Gastroesophageal sphincter (tissue), 4 donors: ENCODE results near the gene NCF2. TPM values are rescaled to one million over a fixed set of nuclear protein-coding genes. Genes with fewer than 3 reads are reported as not detected.

Experiments
- ATAC-seq: fragments of 150-250 bp; one replicate; pipeline ENCODE4 v1.9.1; 2016; ENCODE audit warnings: mild to moderate bottlenecking, moderate library complexity
- H3K27ac ChIP-seq, 4 donors: fragments of 200-600 bp; sonication (generic) in 3 of 4; 1 replicate in 3 of 4; 2 replicates in 1 of 4; pipeline ENCODE4 v1.5.1; 2016 to 2019
- H3K27me3 ChIP-seq: fragments of 200-600 bp; sonication (generic); one replicate; pipeline ENCODE4 v1.5.1; 2019
- H3K36me3 ChIP-seq, 2 donors: fragments of 200-600 bp; sonication (generic); one replicate each; pipeline ENCODE4 v1.5.1; 2019; ENCODE audit warnings: control low read depth in 1 of 2
- H3K4me1 ChIP-seq, 3 donors: fragments of 200-600 bp; sonication (generic); 1 replicate in 2 of 3; 2 replicates in 1 of 3; pipeline ENCODE4 v1.5.1; 2016 to 2019; ENCODE audit warnings: control low read depth in 2 of 3
- H3K4me3 ChIP-seq, 2 donors: fragments of 200-600 bp; sonication (generic); one replicate each; pipeline ENCODE4 v1.5.1; 2019; ENCODE audit warnings: mild to moderate bottlenecking in 1 of 2, moderate library complexity in 1 of 2
- H3K9me3 ChIP-seq, 3 donors: fragments of 200-600 bp; sonication (generic); one replicate each; pipeline ENCODE4 v1.5.1; 2017 to 2019; ENCODE audit warnings: control low read depth in 2 of 3
- EP300 ChIP-seq: sonication (generic); formaldehyde crosslinking; IDR thresholded peaks from one replicate; pipeline ENCODE4 v1.6.1; 2017; ENCODE audit warnings: antibody characterized with exemption, mild to moderate bottlenecking
- POLR2A ChIP-seq, 2 donors: fragments of 450-650 bp; IDR thresholded peaks; one replicate each; pipeline ENCODE4 v1.6.1; 2017; ENCODE audit warnings: antibody characterized with exemption in 2 of 2, mild to moderate bottlenecking in 2 of 2, moderate library complexity in 1 of 2
- POLR2AphosphoS5 ChIP-seq: sonication (generic); formaldehyde crosslinking; IDR thresholded peaks from one replicate; pipeline ENCODE4 v1.6.1; 2017; ENCODE audit warnings: antibody characterized with exemption
- WGBS, 2 donors: methylation state at CpG; one replicate each; pipeline ENCODE4 v1.1.5; 2018; ENCODE audit warnings: low coverage in 1 of 2; 5-methylcytosine and 5-hydroxymethylcytosine counted together
- total RNA-seq, 4 donors: library from RNA; depleted of rRNA; stranded (reverse); fragments of >200 nt; gene quantifications; one replicate each; pipeline ENCODE4 v1.1.0, GENCODE V29; 2016
- TF ChIP-seq, protein P1 (sequence below), 4 experiments: fragments of 200-600 bp in 2 of 4; fragments of 450-650 bp in 2 of 4; sonication (generic) in 1 of 4; IDR thresholded peaks; one replicate each; pipeline ENCODE4 v1.5.1; 2017 to 2019; ENCODE audit warnings: antibody characterized with exemption in 4 of 4, mild to moderate bottlenecking in 2 of 4, moderate library complexity in 2 of 4

The NCF2 gene
- total RNA-seq, 4 donors from 2014 or later, result 3.7 to 22.0 (median 13.8) TPM

DNA sequence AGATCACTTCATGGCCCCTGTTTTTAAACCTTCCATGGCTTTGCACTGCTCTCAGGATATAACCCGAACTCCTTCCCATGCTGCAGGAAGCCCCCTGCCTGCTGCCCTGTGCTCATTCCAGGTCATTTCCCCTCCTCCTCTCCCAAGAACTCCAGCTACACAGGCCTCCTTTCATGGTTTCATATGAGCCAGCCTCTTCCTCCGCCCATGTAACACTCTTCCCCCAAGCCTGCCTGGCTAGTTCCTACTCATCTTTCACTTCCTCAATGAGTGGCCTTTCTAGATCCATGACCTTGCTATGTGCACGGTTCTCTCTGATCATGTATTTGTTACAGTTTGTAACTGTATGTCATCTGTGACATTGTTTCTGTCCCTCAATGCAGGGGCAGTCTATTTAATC is 3.1 kb upstream of the NCF2 start:
- H3K27me3 ChIP-seq, result no peaks in the 10 kb centered on the region
- TF ChIP-seq POLR2AphosphoS5, result no peak
- no peak for TF ChIP-seq POLR2A (IDR thresholded peaks at IDR 0.05)
- TF ChIP-seq, protein P1, sequence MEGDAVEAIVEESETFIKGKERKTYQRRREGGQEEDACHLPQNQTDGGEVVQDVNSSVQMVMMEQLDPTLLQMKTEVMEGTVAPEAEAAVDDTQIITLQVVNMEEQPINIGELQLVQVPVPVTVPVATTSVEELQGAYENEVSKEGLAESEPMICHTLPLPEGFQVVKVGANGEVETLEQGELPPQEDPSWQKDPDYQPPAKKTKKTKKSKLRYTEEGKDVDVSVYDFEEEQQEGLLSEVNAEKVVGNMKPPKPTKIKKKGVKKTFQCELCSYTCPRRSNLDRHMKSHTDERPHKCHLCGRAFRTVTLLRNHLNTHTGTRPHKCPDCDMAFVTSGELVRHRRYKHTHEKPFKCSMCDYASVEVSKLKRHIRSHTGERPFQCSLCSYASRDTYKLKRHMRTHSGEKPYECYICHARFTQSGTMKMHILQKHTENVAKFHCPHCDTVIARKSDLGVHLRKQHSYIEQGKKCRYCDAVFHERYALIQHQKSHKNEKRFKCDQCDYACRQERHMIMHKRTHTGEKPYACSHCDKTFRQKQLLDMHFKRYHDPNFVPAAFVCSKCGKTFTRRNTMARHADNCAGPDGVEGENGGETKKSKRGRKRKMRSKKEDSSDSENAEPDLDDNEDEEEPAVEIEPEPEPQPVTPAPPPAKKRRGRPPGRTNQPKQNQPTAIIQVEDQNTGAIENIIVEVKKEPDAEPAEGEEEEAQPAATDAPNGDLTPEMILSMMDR (IDR thresholded peaks at IDR 0.05), result no peak
- no peak for TF ChIP-seq EP300
- H3K4me1 ChIP-seq, result peaks cover 0 to 6% (median 0%) of the 10 kb centered on the region in 3 donors
- H3K36me3 ChIP-seq, result no peaks in the 10 kb centered on the region
- no peak overlapping the region for H3K4me3 ChIP-seq
- WGBS, 2 donors, result 37 to 80% methylated on average over 2 to 3 of the region's 3 CpGs
- ATAC-seq, result no peak
- H3K27ac ChIP-seq, result no peak overlapping the region
- no peaks in the 10 kb centered on the region for H3K9me3 ChIP-seq

- no peaks in the 10 kb centered on the region for H3K27me3 ChIP-seq
- no peak overlapping the region for H3K27ac ChIP-seq
- no peak for ATAC-seq
- H3K4me3 ChIP-seq, result no peak overlapping the region
- no peaks in the 10 kb centered on the region for H3K4me1 ChIP-seq
- no peaks in the 10 kb centered on the region for H3K9me3 ChIP-seq
- WGBS, 2 donors, result 84 to 96% methylated on average over 4 to 7 of the region's 7 CpGs
- TF ChIP-seq, protein P1 (IDR thresholded peaks at IDR 0.05), result no peak
- no peak for TF ChIP-seq EP300
- no peak for TF ChIP-seq POLR2A (IDR thresholded peaks at IDR 0.05)
- no peak for TF ChIP-seq POLR2AphosphoS5
- no peaks in the 10 kb centered on the region for H3K36me3 ChIP-seq
Observed at GRCh38 chr1:183592733-183593132, 2.5 kb upstream of the NCF2 start.

DNA sequence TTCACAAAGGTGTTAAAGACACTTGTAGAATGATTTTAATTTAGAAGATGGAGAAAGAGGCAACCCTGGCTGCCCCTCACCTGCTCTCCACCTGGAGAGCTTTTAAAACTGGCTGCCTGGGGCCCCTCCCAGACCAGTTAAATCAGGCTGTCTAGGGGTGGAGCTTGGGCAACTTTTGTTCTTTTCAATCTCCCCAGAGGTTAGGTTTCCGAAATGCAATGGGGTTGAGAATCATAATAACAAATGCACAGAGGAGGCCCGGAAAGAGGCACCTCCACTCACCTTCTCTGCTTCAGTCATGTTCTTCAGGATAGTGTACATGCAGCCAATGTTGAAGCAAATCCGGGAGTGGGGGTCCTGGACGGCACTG is 400 bp downstream of the NCF2 start:
- peak overlapping the region in 1 of 4 donors; percentile 42 for H3K27ac ChIP-seq
- ATAC-seq, result no peak
- TF ChIP-seq POLR2AphosphoS5, result no peak
- TF ChIP-seq EP300, result no peak
- no peak for TF ChIP-seq POLR2A (IDR thresholded peaks at IDR 0.05)
- TF ChIP-seq, protein P1 (IDR thresholded peaks at IDR 0.05), result no peak
- peak overlapping the region in 1 of 2 donors; percentile 16 for H3K4me3 ChIP-seq
- no peaks in the 10 kb centered on the region for H3K27me3 ChIP-seq
- 81% methylated on average over 4 of the region's 4 CpGs; no CpG with 5 or more reads in 1 of the 2 donors for WGBS, 2 donors
- no peaks in the 10 kb centered on the region for H3K36me3 ChIP-seq
- no peaks in the 10 kb centered on the region for H3K9me3 ChIP-seq
- no peaks in the 10 kb centered on the region for H3K4me1 ChIP-seq

- whole genome bisulfite sequencing, 2 donors, result 83 to 91% methylated on average over 4 of the region's 5 CpGs
- Histone ChIP-seq H3K36me3 (no peaks in the 10 kb centered on the region), H3K27ac (no peak overlapping the region), H3K4me1 (no peaks in the 10 kb centered on the region), H3K27me3 (no peaks in the 10 kb centered on the region), H3K4me3 (peak overlapping the region in 1 of 2 donors; percentile 16), H3K9me3 (no peaks in the 10 kb centered on the region)
- no peak for ATAC-seq
- no peak for TF ChIP-seq EP300
- TF ChIP-seq, protein P1 (IDR thresholded peaks at IDR 0.05), result no peak
- TF ChIP-seq POLR2AphosphoS5, result no peak
- no peak for TF ChIP-seq POLR2A (IDR thresholded peaks at IDR 0.05)
Observed at GRCh38 chr1:183589384-183589783, 875 bp downstream of the NCF2 start.

DNA sequence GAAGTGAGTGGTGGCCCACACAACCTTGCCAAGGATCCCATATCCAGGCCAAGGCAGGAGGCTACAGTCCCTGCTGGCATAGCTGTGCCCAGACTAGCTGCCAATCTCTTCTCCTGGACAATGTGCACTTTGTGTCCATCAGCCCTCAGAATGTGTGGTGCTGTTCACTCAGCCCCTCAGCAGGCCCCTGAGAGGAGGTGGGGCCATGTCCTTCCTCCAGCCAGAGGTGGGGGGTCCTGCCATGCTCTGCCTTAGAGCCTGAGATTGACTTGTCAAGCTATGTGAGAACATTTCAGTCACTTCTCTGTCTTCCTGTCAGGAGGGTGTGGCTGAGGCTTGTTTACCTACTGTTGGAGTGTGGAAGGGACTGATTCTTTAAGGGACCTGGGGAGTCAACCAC is 1.4 kb downstream of the NCF2 start:
- Histone ChIP-seq H3K36me3 (no peaks in the 10 kb centered on the region), H3K4me3 (peak overlapping the region in 1 of 2 donors; percentile 16), H3K4me1 (no peaks in the 10 kb centered on the region), H3K27me3 (no peaks in the 10 kb centered on the region), H3K9me3 (no peaks in the 10 kb centered on the region), H3K27ac (peak overlapping the region in 1 of 4 donors; percentile 25)
- TF ChIP-seq POLR2AphosphoS5 (no peak), POLR2A (IDR thresholded peaks at IDR 0.05) (no peak), EP300 (no peak)
- TF ChIP-seq, protein P1 (IDR thresholded peaks at IDR 0.05), result no peak
- ATAC-seq, result no peak
